ENCODE data around the gene MFSD2B. TPM values are rescaled to one million over a fixed set of nuclear protein-coding genes. Genes with fewer than 3 reads are reported as not detected.

MFSD2B gene
- total RNA-seq (under 1 TPM in 2 of 4 donors, not detected in 2; 0.19 to 0.51 TPM), polyA plus RNA-seq (0.18 TPM)
- long read RNA-seq, donor 1, partial matches to known transcripts, result 1 of 1 reads
- long read RNA-seq, donor 1, other reads (novel, unspliced or antisense), result 0 of 1 reads
- long read RNA-seq, donor 2, result 0 reads
- long read RNA-seq, donor 3, partial matches to known transcripts, result 0 of 1 reads
- long read RNA-seq, donor 3, other reads (novel, unspliced or antisense), result 1 of 1 reads
- long read RNA-seq, donor 4, result 0 reads

- DNase-seq (no peak), ATAC-seq (peak; percentile 54 to 58)
- peak within 1 kb of the TSS; percentile 63 for H3K4me3 ChIP-seq (ENCODE audit: low read length)
- H3K27me3 ChIP-seq (ENCODE audit: control insufficient read depth, insufficient read depth), result no peaks in the 10 kb centered on the region
- WGBS, result 3% methylated on average over 75 of the region's 75 CpGs
- peaks cover 3% of the 10 kb centered on the region for H3K4me1 ChIP-seq (ENCODE audit: control insufficient read depth, insufficient read depth, low read length)
- intact Hi-C loops (cut with DNase I), result no loop called here
- no peaks in the 10 kb centered on the region for H3K9me3 ChIP-seq (ENCODE audit: control insufficient read depth, low read length)
- no peak within 1 kb of the TSS for H3K27ac ChIP-seq (ENCODE audit: low read length)
These were observed at the start of gene MFSD2B for GRCh38 chr2:24009680-24010476. MFSD2B (plus strand) TSS chr2:24010085; CDS start chr2:24010097, 12 bp downstream.

- no peaks in the 10 kb centered on the region for H3K27me3 ChIP-seq (ENCODE audit: control insufficient read depth, insufficient read depth)
- DNase-seq (no peak), ATAC-seq (no peak)
- no peak overlapping the region for H3K27ac ChIP-seq (ENCODE audit: low read length)
- H3K4me1 ChIP-seq (ENCODE audit: control insufficient read depth, insufficient read depth, low read length), result no peaks in the 10 kb centered on the region
- H3K4me3 ChIP-seq (ENCODE audit: low read length), result no peak overlapping the region
- intact Hi-C loops (cut with DNase I), result no loop called here
- 96% methylated on average over 4 of the region's 4 CpGs for WGBS
- H3K9me3 ChIP-seq (ENCODE audit: control insufficient read depth, low read length), result no peaks in the 10 kb centered on the region
These were observed 42.0 kb upstream of the MFSD2B start for GRCh38 chr2:23967846-23968245.

- WGBS, result over 99% methylated on average over 8 of the region's 8 CpGs
- H3K4me3 ChIP-seq (ENCODE audit: low read length), result no peak overlapping the region
- H3K27me3 ChIP-seq (ENCODE audit: control insufficient read depth, insufficient read depth), result no peaks in the 10 kb centered on the region
- no peak for ATAC-seq
- H3K27ac ChIP-seq (ENCODE audit: low read length), result no peak overlapping the region
- DNase-seq, result no peak
- no peaks in the 10 kb centered on the region for H3K4me1 ChIP-seq (ENCODE audit: control insufficient read depth, insufficient read depth, low read length)
- intact Hi-C loops (cut with DNase I), result no loop called here
- H3K9me3 ChIP-seq (ENCODE audit: control insufficient read depth, low read length), result no peaks in the 10 kb centered on the region
These were observed 33.0 kb upstream of the MFSD2B start for GRCh38 chr2:23976883-23977282.

- no peak overlapping the region for H3K4me3 ChIP-seq (ENCODE audit: low read length)
- no peak overlapping the region for H3K27ac ChIP-seq (ENCODE audit: low read length)
- ATAC-seq (no peak), DNase-seq (no peak)
- H3K27me3 ChIP-seq (ENCODE audit: control insufficient read depth, insufficient read depth), result no peaks in the 10 kb centered on the region
- WGBS, result 59% methylated on average over 2 of the region's 2 CpGs
- H3K9me3 ChIP-seq (ENCODE audit: control insufficient read depth, low read length), result no peaks in the 10 kb centered on the region
- no peaks in the 10 kb centered on the region for H3K4me1 ChIP-seq (ENCODE audit: control insufficient read depth, insufficient read depth, low read length)
- intact Hi-C loops (cut with DNase I), result no loop called here
These were observed 21.5 kb upstream of the MFSD2B start for GRCh38 chr2:23988371-23988770.

GRCh38 chr2:23992931-23993330 lies 17.0 kb upstream of the MFSD2B start:
- H3K27ac ChIP-seq (ENCODE audit: low read length), result no peak overlapping the region
- no peaks in the 10 kb centered on the region for H3K4me1 ChIP-seq (ENCODE audit: control insufficient read depth, insufficient read depth, low read length)
- no peak overlapping the region for H3K4me3 ChIP-seq (ENCODE audit: low read length)
- H3K27me3 ChIP-seq (ENCODE audit: control insufficient read depth, insufficient read depth), result no peaks in the 10 kb centered on the region
- intact Hi-C loops (cut with DNase I), result no loop called here
- 65% methylated on average over 1 of the region's 1 CpG for WGBS
- DNase-seq (no peak), ATAC-seq (no peak)
- H3K9me3 ChIP-seq (ENCODE audit: control insufficient read depth, low read length), result no peaks in the 10 kb centered on the region

- DNase-seq (no peak), ATAC-seq (no peak)
- Histone ChIP-seq H3K27ac (ENCODE audit: low read length) (no peak overlapping the region), H3K9me3 (ENCODE audit: control insufficient read depth, low read length) (no peaks in the 10 kb centered on the region), H3K27me3 (ENCODE audit: control insufficient read depth, insufficient read depth) (no peaks in the 10 kb centered on the region), H3K4me3 (ENCODE audit: low read length) (no peak overlapping the region), H3K4me1 (ENCODE audit: control insufficient read depth, insufficient read depth, low read length) (no peaks in the 10 kb centered on the region)
- intact Hi-C loops (cut with DNase I), result no loop called here
- WGBS, result 97% methylated on average over 8 of the region's 8 CpGs
These were observed 16.1 kb upstream of the MFSD2B start for GRCh38 chr2:23993736-23994269.

- no peak overlapping the region for H3K4me3 ChIP-seq (ENCODE audit: low read length)
- DNase-seq (no peak), ATAC-seq (no peak)
- 51% methylated on average over 1 of the region's 1 CpG for WGBS
- H3K9me3 ChIP-seq (ENCODE audit: control insufficient read depth, low read length), result no peaks in the 10 kb centered on the region
- no peaks in the 10 kb centered on the region for H3K27me3 ChIP-seq (ENCODE audit: control insufficient read depth, insufficient read depth)
- no peaks in the 10 kb centered on the region for H3K4me1 ChIP-seq (ENCODE audit: control insufficient read depth, insufficient read depth, low read length)
- no peak overlapping the region for H3K27ac ChIP-seq (ENCODE audit: low read length)
- intact Hi-C loops (cut with DNase I), result no loop called here
These were observed 15.3 kb upstream of the MFSD2B start for GRCh38 chr2:23994567-23994966.

- no peaks in the 10 kb centered on the region for H3K9me3 ChIP-seq (ENCODE audit: control insufficient read depth, low read length)
- ATAC-seq (no peak), DNase-seq (no peak)
- no peak overlapping the region for H3K27ac ChIP-seq (ENCODE audit: low read length)
- peaks cover 3% of the 10 kb centered on the region for H3K4me1 ChIP-seq (ENCODE audit: control insufficient read depth, insufficient read depth, low read length)
- H3K4me3 ChIP-seq (ENCODE audit: low read length), result no peak overlapping the region
- H3K27me3 ChIP-seq (ENCODE audit: control insufficient read depth, insufficient read depth), result no peaks in the 10 kb centered on the region
- intact Hi-C loops (cut with DNase I), result no loop called here
These were observed 2.2 kb upstream of the MFSD2B start for GRCh38 chr2:24007693-24008092.

- H3K27ac ChIP-seq (ENCODE audit: low read length), result no peak overlapping the region
- H3K27me3 ChIP-seq (ENCODE audit: control insufficient read depth, insufficient read depth), result no peaks in the 10 kb centered on the region
- intact Hi-C loops (cut with DNase I), result no loop called here
- peaks cover 3% of the 10 kb centered on the region for H3K4me1 ChIP-seq (ENCODE audit: control insufficient read depth, insufficient read depth, low read length)
- H3K4me3 ChIP-seq (ENCODE audit: low read length), result no peak overlapping the region
- DNase-seq, result no peak
- peak in 1 of 2 donors; percentile 25 for ATAC-seq
- H3K9me3 ChIP-seq (ENCODE audit: control insufficient read depth, low read length), result no peaks in the 10 kb centered on the region
- 74% methylated on average over 13 of the region's 13 CpGs for WGBS
These were observed 1.1 kb upstream of the MFSD2B start for GRCh38 chr2:24008672-24009366.

- intact Hi-C loops (cut with DNase I), result no loop called here
- H3K4me3 ChIP-seq (ENCODE audit: low read length), result peak overlapping the region; percentile 63
These were observed 562 bp upstream of the MFSD2B start for GRCh38 chr2:24009367-24009679.

More at GRCh38 chr2:24009367-24009679, 562 bp upstream of the MFSD2B start:
- WGBS, result 69% methylated on average over 9 of the region's 9 CpGs
- no peak for ATAC-seq
- peaks cover 3% of the 10 kb centered on the region for H3K4me1 ChIP-seq (ENCODE audit: control insufficient read depth, insufficient read depth, low read length)
- H3K9me3 ChIP-seq (ENCODE audit: control insufficient read depth, low read length), result no peaks in the 10 kb centered on the region
- no peaks in the 10 kb centered on the region for H3K27me3 ChIP-seq (ENCODE audit: control insufficient read depth, insufficient read depth)
- DNase-seq, result no peak
- no peak overlapping the region for H3K27ac ChIP-seq (ENCODE audit: low read length)

Measured in right cardiac atrium (tissue), 5 donors.